DMS79 treated with DMSO at 0.1 percent for 48 hours (cell line): ENCODE results near the gene WDR81.
"Not testable (repeated sequence)": the region's sequence is repeated elsewhere in the genome, so short reads cannot be mapped to it uniquely, and the experiment has no call there.

ENCODE experiments used
- DNase-seq: peaks from one replicate; lab custom pipeline; 2025; lab: John Stamatoyannopoulos, UW

WDR81 gene

DNA sequence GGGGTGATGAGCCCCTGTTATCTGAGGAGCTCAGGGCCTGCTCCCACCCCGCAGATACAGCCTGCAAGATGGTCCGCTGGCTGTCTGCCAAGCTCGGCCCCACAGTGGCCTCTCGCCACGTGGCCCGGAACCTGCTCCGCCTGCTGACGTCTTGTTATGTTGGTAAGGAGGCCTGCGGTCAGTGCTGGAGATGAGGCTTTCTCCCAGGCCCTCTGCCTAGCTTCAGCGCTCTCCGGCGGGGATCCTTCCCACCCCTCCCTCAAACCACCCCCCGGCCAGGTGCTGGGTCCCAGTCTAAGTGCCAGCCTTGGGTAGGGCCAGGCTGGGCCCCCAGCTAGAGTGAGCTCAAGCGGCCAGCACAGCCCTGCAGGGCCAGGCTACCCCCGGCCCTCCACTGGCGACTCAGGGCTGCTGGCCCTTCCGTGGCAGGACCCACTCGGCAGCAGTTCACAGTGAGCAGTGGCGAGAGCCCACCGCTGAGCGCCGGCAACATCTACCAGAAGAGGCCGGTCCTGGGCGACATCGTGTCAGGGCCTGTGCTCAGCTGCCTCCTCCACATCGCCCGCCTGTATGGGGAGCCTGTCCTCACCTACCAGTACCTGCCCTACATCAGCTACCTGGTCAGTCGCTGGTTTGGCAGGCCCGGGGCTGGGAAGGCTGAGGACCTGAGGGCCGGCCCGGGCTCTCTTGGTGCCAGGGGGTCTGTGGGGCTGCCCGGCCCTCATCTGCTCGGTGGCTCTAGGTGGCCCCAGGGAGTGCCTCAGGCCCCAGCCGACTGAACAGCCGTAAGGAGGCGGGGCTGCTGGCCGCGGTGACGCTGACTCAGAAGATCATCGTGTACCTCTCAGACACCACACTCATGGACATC lies 6.1 kb downstream of the WDR81 start:
- no peak for DNase-seq

DNA sequence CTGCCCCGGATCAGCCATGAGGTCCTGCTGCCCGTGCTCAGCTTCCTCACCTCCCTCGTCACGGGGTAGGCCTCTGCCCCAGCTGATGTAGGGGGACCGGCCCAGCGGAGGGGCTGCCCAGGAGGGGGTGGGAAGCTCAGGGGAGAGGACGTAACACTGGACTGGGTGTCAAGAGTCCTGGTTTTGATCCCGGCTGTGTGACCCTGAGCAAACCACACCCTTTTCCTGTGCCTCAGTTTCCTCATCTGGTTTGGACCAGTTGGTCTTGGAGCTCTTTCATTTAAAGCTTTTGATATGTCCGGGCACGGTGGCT lies 6.6 kb downstream of the WDR81 start:
- no peak for DNase-seq

DNA sequence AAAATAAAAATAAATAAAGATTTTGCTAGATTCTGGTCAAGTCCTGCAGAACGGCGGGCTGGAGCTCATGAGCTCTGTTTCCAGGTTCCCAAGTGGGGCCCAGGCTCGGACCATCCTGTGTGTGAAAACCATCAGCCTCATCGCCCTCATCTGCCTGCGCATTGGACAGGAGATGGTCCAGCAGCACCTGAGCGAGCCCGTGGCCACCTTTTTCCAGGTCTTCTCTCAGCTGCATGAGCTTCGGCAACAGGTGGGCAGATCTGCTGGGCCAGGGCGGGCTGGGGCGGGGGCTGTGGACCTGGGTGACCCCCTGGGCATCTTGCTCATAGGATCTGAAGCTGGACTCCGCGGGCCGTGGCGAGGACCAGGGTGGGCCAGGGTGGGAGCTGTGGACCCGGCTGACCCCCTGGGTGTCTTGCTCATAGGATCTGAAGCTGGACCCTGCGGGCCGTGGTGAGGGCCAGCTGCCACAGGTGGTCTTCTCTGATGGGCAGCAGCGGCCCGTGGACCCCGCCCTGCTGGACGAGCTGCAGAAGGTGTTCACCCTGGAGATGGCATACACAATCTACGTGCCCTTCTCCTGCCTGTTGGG lies 7.8 kb downstream of the WDR81 start:
- no peak for DNase-seq

GRCh38 chr17:1732833-1733321 lies 8.4 kb downstream of the WDR81 start:
- no peak for DNase-seq

DNA sequence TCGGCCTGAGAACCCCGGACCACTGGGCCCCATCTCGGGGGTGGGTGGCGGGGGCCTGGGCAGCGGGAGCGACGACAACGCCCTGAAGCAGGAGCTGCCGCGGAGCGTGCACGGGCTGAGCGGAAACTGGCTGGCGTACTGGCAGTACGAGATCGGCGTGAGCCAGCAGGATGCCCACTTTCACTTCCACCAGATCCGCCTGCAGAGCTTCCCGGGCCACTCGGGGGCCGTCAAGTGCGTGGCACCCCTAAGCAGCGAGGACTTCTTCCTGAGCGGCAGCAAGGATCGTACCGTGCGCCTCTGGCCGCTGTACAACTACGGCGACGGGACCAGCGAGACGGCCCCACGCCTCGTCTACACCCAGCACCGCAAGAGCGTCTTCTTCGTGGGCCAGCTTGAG lies 9.3 kb downstream of the WDR81 start:
- DNase-seq: no peak

GRCh38 chr17:1735418-1735817 lies 10.9 kb downstream of the WDR81 start:
- DNase-seq: no peak

- no peak for DNase-seq
Measured at GRCh38 chr17:1735834-1736347, 11.4 kb downstream of the WDR81 start.

DNA sequence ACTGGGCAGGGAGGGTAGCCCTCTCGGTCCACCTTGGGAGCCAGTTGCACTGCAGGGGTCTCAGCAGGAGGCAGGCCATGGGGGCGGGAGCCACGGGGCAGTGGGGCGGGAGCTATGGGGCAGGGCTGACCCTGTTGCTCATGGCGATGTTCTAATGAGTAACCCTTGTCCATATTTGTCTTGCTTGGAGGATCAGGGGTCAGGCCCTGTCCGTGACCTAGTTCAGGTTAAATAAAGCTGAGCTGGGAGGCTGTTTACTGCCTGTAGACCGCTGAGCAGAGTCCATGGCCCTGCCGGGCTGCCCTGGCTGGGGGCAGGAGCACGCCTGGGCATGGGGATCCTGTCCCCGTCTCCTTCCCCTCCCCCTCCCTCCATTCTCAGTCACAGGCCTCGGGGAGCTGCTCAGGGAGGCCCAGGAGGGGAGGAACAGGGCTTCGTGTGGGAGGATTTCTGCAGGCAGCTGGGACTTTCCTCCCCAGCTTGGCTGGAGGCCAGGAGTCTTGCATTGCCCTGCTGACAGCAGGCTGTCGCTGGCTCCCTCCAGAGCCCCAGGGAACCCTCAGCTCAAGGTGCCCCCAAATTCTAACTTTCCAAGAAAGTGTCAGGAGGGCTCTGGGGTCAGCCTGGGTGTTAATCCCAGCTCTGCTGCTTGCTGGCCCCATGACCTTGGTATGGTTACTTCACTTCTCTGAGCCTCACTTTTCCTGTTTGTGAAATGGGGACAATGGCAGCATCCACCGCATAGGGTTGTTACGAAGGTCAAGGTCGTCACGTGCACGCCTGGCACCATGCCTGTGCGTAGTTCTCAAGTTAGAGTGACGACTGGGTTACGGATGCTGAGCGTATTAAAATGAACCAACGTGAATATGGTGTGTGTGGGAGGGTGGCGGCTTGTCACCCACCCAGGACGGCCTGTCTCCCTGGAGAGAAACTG lies 12.1 kb downstream of the WDR81 start:
- DNase-seq: no peak

DNA sequence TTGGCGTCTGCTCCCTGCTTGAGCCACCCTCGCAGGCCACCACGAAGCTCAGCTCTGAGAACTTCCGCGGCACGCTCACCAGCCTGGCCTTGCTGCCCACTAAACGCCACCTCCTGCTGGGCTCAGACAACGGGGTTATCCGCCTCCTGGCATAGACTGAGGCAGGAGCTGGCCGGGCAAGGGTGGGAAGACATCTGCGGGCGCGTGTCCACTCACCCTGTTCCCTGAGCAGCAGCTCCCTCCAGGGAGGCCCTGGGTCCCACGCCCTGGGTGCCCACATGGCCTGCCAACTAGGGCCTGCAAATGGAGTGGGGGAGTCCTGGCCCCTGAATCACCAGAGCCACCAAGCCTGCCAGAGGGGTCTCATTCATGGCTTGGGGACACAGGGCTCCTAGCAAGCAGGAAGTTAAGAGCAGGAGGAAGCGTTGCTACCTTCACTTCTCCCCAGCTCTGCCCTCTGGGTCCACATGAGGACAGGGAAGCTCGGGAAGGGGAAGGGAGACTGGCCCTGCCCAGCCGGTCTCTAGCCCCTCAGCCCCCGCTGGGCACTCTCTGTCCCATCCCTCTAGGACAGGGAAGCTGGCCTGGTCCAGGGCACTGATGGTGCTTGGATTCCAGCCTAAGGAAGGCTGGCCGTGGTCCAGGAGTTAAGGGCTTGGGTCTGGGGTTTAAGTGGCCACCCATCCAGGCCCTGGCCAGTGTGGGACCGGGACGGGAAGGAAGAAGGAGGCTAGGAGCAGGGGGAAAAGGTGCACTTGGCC lies 13.2 kb downstream of the WDR81 start:
- DNase-seq: no peak

GRCh38 chr17:1741899-1742298 lies 17.4 kb downstream of the WDR81 start:
- not testable (repeated sequence) for DNase-seq

DNA sequence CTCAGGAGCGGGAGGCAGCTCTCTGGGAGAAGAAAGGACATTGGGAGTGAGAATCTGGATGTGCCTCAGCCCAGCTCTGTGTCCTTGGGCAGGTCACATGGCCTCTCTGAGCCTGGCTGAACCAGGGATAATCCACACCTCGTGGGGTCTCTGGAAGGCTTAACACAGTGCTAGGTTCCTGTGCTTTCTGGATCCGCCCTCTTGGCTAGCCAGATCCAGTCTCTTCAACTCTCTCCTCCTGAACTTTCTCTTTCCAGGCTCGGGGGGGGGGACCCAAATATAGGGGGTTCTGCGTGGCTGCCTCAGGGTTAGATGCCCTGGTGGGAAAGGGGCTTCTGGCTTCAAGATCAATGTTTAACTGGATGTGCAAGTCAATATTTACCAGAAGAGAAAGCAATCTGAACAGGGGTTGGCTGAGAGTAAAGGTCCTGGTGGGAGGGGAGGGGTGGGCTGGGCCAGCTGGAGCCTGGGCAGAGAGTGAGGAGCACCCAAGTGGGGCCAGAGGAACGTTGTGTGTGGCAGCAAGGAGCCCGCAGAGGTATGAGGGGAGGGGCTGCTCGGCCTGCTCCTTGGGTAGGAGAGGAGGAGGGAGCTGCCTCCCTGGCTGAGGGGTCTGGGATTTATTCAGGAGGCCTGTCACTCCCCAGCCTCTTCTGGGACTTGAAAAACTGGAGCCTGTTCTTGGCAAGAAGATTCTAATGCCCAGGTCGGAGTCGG lies 18.0 kb downstream of the WDR81 start, which contains the start of gene SERPINF2:
Gene SERPINF2 (plus strand): TSS at position 501 of the 717 bp plus-strand sequence. CDS start 2,125 bp downstream, outside the sequence.
- no peak for DNase-seq

GRCh38 chr17:1743088-1743439 lies 18.6 kb downstream of the WDR81 start:
- DNase-seq: no peak

GRCh38 chr17:1744551-1745512 lies 20.3 kb downstream of the WDR81 start:
- DNase-seq: no peak

DNA sequence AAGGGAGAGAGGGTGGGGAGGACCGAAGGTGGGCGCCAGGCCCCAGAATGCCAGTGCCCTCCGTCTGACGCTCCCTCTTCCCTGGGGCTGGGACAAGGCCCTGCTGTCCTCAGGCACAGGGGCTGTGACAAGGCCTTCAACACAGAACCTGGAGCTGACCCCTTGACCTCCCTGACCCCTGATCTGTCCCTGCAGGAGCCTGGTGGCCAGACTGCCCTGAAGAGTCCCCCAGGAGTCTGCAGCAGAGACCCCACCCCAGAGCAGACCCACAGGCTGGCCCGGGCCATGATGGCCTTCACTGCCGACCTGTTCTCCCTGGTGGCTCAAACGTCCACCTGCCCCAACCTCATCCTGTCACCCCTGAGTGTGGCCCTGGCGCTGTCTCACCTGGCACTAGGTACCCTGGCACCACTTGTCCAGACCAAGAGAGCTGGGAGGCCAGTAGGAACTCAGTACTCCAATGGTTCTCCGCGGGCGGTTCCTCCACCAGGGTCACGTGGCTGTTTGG lies 21.1 kb downstream of the WDR81 start:
- DNase-seq: no peak

GRCh38 chr17:1746975-1747543 lies 22.6 kb downstream of the WDR81 start:
- no peak for DNase-seq

DNA sequence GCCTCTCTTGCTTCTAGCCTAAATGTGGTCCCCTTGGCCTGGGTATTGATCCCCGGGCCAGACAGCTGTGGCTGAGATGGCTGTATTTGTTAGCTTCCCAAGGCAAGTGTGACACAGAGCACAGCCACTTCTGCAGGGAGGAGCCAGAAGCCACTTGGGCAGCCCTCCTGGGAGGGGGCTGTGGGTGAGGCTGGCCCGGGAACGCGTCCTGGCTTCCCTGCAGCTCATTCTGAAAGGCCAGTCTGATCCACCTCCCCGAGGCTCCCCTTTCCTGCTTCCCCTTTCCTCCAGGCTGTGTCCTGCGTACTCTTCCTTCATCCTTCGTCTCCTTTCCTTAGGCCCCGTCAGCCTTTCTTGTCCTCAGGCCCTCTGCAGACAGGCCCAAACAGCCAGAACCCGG lies 26.1 kb downstream of the WDR81 start:
- DNase-seq: no peak

- DNase-seq: no peak
Measured at GRCh38 chr17:1752425-1753262, 28.1 kb downstream of the WDR81 start.

DNA sequence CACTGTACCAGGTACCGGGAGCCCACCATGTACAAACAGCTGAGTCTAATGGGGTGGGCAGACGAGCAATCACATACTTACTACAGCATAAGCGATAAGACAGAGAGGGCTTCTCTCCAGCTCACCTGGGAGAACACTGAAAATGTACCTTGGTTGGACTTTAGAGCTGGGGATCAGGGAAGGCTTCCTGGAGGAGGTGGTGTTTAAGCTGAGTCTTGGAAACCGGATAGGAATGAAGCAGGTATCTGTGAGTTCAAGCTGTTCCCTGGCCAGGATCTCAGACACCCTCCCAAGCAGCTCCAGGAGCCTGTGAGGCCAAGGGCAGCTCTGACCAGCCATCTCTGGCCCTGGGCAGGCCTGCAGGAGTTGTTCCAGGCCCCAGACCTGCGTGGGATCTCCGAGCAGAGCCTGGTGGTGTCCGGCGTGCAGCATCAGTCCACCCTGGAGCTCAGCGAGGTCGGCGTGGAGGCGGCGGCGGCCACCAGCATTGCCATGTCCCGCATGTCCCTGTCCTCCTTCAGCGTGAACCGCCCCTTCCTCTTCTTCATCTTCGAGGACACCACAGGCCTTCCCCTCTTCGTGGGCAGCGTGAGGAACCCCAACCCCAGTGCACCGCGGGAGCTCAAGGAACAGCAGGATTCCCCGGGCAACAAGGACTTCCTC lies 29.4 kb downstream of the WDR81 start:
- DNase-seq: no peak
